ENCODE measurements around the gene WDR64.
A peak's percentile ranks its signal among the peaks of the same experiment; 100 is the strongest.
"Not testable (repeated sequence)": the region's sequence is repeated elsewhere in the genome, so short reads cannot be mapped to it uniquely, and the experiment has no call there.

WDR64 gene

DNA sequence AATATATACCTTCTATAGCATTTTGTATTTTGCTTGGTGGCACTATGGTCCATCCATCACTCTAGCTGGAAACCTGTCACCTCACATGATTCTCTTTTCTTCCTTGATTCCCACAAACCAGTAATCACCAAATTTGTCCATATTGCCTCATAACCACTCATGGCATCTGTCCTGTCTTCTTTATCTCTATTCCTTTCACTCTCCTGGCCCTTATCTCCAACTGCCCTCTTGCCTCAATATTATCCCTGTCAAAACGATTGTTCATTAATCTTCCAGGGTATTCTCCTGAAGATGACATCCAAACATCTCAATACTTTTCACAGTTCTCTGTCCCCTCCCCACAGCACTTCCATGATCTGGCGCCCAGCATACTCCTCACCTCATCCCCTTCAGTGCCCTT lies 46.1 kb downstream of the WDR64 start:
- no peaks in the 10 kb centered on the region for H3K36me3 Mint-ChIP-seq
- H3K27me3 Mint-ChIP-seq = no peaks in the 10 kb centered on the region
- no peak overlapping the region for H3K4me3 Mint-ChIP-seq
- H3K27ac Mint-ChIP-seq = no peak overlapping the region
- no peaks in the 10 kb centered on the region for H3K4me1 Mint-ChIP-seq
- H3K9me3 Mint-ChIP-seq = no peaks in the 10 kb centered on the region

GRCh38 chr1:241701483-241702295 lies 49.6 kb downstream of the WDR64 start:
- Mint-ChIP-seq H3K36me3 (no peaks in the 10 kb centered on the region), H3K27me3 (no peaks in the 10 kb centered on the region), H3K4me1 (peaks cover 7% of the 10 kb centered on the region), H3K4me3 (no peak overlapping the region), H3K27ac (no peak overlapping the region), H3K9me3 (no peaks in the 10 kb centered on the region)

DNA sequence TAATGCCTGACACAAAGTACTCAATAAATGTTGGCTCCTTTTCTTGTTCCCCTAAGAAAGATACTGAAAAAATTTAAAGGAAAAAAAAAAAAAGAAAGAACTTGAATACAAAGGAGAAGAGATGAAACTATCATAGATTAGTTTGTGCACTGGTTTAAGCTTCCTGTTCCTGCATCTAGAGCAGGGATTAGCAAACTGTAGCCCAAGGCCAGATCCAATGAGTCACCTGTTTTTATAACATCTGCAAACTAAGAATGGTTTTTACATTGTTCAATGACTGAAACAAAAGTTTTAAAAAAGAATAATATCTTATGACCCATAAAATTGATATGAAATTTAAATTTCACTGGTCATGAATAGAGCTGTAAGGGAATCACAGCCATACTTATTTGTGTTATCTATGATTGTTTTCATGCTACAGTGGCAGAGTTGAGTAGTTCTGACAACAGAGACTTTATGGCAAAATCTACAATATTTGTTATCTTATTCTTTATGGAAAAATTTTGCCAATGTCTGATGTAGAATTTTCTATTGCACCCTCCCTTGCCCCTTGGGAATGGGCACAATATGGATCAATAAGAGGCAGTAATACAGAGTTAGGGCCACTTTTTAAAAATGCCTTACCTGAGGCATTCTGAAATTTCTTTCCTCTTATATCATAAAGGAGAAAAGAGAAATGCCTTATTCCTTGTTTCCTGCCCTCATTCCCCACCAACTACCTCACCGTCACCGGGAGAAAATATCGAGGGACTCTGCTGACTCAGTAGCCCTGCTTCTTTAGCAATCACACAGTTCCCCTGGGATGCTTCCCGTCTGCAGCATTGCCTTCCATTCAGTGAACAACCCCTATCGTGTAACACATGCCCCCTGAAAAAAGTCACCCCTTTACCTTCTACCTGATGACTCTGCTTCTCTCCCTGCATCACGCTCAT lies 50.6 kb downstream of the WDR64 start:
- Mint-ChIP-seq H3K27me3 (no peaks in the 10 kb centered on the region), H3K9me3 (no peaks in the 10 kb centered on the region), H3K4me3 (no peak overlapping the region), H3K4me1 (peaks cover 16% of the 10 kb centered on the region), H3K27ac (no peak overlapping the region), H3K36me3 (no peaks in the 10 kb centered on the region)

GRCh38 chr1:241703739-241704138 lies 51.7 kb downstream of the WDR64 start:
- not testable (repeated sequence) for H3K27me3 Mint-ChIP-seq, H3K27ac Mint-ChIP-seq, H3K9me3 Mint-ChIP-seq, H3K4me3 Mint-ChIP-seq, H3K36me3 Mint-ChIP-seq
- H3K4me1 Mint-ChIP-seq = peaks cover 16% of the 10 kb centered on the region

GRCh38 chr1:241706257-241706656 lies 54.2 kb downstream of the WDR64 start:
- no peak overlapping the region for H3K4me3 Mint-ChIP-seq
- H3K27me3 Mint-ChIP-seq = no peaks in the 10 kb centered on the region
- peaks cover 16% of the 10 kb centered on the region for H3K4me1 Mint-ChIP-seq
- H3K9me3 Mint-ChIP-seq = no peaks in the 10 kb centered on the region
- no peaks in the 10 kb centered on the region for H3K36me3 Mint-ChIP-seq
- no peak overlapping the region for H3K27ac Mint-ChIP-seq

DNA sequence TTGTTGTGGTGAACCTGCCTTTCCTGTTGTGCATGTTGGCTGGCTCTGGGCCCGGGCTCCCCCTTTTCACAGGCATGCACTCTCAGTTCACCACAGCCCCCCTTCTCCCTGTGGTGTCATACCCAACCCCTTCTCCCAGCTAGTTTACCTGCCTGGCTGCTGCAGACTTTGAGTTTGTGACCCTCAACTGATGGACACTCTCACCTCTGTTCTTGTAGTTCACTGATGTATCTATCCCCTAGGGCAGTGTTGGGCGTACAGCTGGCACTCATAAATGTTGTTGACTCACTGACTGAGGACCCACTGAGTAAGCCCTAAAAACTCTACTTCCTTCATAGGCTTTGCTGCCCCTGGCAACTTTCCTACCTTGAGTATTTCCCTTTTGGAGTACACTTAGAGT lies 54.9 kb downstream of the WDR64 start:
- Mint-ChIP-seq H3K9me3 (no peaks in the 10 kb centered on the region), H3K27me3 (no peaks in the 10 kb centered on the region), H3K4me1 (peaks cover 16% of the 10 kb centered on the region), H3K36me3 (no peaks in the 10 kb centered on the region), H3K27ac (no peak overlapping the region), H3K4me3 (no peak overlapping the region)

GRCh38 chr1:241707442-241707841 lies 55.4 kb downstream of the WDR64 start:
- Mint-ChIP-seq H3K27me3 (no peaks in the 10 kb centered on the region), H3K27ac (no peak overlapping the region), H3K4me3 (peak overlapping the region; percentile 7), H3K4me1 (peaks cover 16% of the 10 kb centered on the region), H3K36me3 (no peaks in the 10 kb centered on the region), H3K9me3 (no peaks in the 10 kb centered on the region)

DNA sequence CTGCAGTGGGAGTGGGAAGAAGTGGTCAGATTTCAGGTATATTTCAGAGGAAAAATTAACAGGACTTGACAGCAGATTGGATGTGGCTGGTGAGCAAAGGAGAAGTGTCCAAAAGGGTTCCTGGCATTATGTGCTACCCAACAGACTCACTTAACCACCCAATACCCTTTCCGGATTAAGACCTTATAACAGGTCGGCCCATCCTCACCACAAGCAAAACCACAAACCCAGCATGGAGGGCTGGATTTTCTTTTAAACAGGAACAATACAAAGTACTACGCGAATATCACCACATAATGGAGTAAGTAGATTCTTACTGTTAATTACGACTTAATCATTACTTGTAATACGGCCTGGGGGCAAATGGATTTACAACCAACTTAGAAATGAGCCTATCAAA lies 59.2 kb downstream of the WDR64 start:
- Mint-ChIP-seq H3K4me1 (peaks cover 11% of the 10 kb centered on the region), H3K4me3 (no peak overlapping the region), H3K9me3 (no peaks in the 10 kb centered on the region), H3K27ac (no peak overlapping the region), H3K27me3 (peaks cover 3% of the 10 kb centered on the region), H3K36me3 (no peaks in the 10 kb centered on the region)

- H3K9me3 Mint-ChIP-seq = no peaks in the 10 kb centered on the region
- H3K4me3 Mint-ChIP-seq = no peak overlapping the region
- peaks cover 19% of the 10 kb centered on the region for H3K4me1 Mint-ChIP-seq
- no peak overlapping the region for H3K27ac Mint-ChIP-seq
- no peaks in the 10 kb centered on the region for H3K36me3 Mint-ChIP-seq
- peaks cover 3% of the 10 kb centered on the region for H3K27me3 Mint-ChIP-seq
Measured at GRCh38 chr1:241713316-241713715, 61.2 kb downstream of the WDR64 start.

DNA sequence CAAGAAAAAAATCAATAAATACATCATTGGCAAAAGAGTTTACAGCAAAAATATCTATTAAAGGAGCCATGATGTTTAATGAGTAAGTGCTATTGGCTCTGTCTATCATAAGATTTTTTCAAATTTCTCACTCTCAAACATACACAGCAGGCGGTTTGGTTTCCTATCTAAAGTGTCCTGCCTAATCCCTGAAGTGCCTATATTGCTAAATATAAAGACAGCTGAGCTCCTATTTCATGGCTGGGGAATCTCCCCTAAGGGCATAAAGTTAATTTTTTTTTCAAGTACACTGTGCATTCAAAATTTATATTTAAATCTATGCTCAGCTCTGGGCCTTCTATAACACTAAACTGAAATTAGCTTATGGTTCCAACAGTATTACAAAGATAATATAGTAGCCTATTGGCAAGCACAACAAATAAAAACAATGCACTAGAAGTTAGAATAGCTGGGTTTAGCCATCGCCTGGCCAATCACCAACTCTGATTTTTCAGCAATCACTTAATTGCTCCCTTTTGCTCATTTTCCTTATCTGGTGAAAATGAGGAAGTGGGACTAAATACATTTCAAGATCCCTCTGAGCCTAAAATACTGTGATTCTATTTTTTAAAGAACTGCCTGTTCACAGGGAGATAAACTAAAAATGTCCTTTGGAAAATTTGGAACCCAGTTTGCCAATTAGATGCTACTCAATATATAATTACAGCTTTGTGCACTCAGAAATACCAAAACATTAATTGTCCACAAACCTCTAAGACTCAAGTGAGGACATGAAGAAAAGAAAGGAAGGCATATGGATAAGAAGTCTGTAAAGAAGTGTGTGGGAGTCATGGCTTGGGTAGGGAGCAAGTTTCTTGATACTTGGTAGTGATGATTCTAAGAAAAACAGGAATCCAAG lies 62.5 kb downstream of the WDR64 start:
- no peaks in the 10 kb centered on the region for H3K9me3 Mint-ChIP-seq
- peaks cover 3% of the 10 kb centered on the region for H3K27me3 Mint-ChIP-seq
- no peaks in the 10 kb centered on the region for H3K36me3 Mint-ChIP-seq
- no peak overlapping the region for H3K27ac Mint-ChIP-seq
- no peak overlapping the region for H3K4me3 Mint-ChIP-seq
- peaks cover 19% of the 10 kb centered on the region for H3K4me1 Mint-ChIP-seq

GRCh38 chr1:241715435-241715834 lies 63.4 kb downstream of the WDR64 start:
- Mint-ChIP-seq H3K9me3 (no peaks in the 10 kb centered on the region), H3K27ac (no peak overlapping the region), H3K27me3 (peaks cover 4% of the 10 kb centered on the region), H3K36me3 (no peaks in the 10 kb centered on the region), H3K4me1 (peaks cover 19% of the 10 kb centered on the region), H3K4me3 (no peak overlapping the region)

GRCh38 chr1:241715956-241716355 lies 63.9 kb downstream of the WDR64 start:
- Mint-ChIP-seq H3K4me1 (peaks cover 19% of the 10 kb centered on the region), H3K27ac (no peak overlapping the region), H3K27me3 (peaks cover 4% of the 10 kb centered on the region), H3K36me3 (no peaks in the 10 kb centered on the region), H3K4me3 (no peak overlapping the region), H3K9me3 (no peaks in the 10 kb centered on the region)

- H3K4me3 Mint-ChIP-seq = no peak overlapping the region
- no peak overlapping the region for H3K27ac Mint-ChIP-seq
- peaks cover 19% of the 10 kb centered on the region for H3K4me1 Mint-ChIP-seq
- H3K27me3 Mint-ChIP-seq = peaks cover 4% of the 10 kb centered on the region
- H3K9me3 Mint-ChIP-seq = no peaks in the 10 kb centered on the region
- H3K36me3 Mint-ChIP-seq = no peaks in the 10 kb centered on the region
Measured at GRCh38 chr1:241716915-241717656, 65.0 kb downstream of the WDR64 start.

DNA sequence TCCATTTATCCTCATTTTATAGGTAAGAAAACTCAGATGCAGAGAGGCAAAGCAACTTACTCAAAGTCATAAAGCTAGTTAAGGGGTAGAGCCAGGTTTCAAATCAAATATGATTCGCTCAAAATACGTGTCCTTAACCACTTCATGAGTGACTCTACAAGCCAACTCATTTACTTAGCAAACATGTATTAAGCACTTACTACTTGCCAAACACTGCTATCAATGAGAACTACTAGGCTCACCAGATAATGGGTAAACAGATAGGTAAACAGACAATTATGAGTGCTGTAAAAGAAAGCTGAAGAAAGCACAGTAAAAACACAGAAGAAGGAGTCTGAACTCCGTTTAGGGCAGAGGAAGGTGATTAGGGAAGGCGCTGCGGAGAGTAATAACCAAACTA lies 65.9 kb downstream of the WDR64 start:
- Mint-ChIP-seq H3K36me3 (no peaks in the 10 kb centered on the region), H3K27me3 (peaks cover 4% of the 10 kb centered on the region), H3K9me3 (no peaks in the 10 kb centered on the region), H3K4me3 (no peak overlapping the region), H3K4me1 (peaks cover 19% of the 10 kb centered on the region), H3K27ac (no peak overlapping the region)

- Mint-ChIP-seq H3K27me3 (peaks cover 2% of the 10 kb centered on the region), H3K36me3 (no peaks in the 10 kb centered on the region), H3K4me3 (no peak overlapping the region), H3K9me3 (no peaks in the 10 kb centered on the region), H3K4me1 (peaks cover 19% of the 10 kb centered on the region), H3K27ac (no peak overlapping the region)
Measured at GRCh38 chr1:241721011-241721410, 68.9 kb downstream of the WDR64 start.
